ENCODE results near the gene CSNK2A2. TPM values are rescaled to one million over a fixed set of nuclear protein-coding genes. Genes with fewer than 3 reads are reported as not detected.

The CSNK2A2 gene
- total and polyA plus RNA-seq, 9 of the 15 experiments (the other 6 are each of a cell fraction or from before 2014, with no cell fraction given) = 20.8 to 109 (median 44.7) TPM

- TF ChIP-seq ZHX1 (conservative IDR thresholded peaks at IDR 0.05; ENCODE audit: low read length) = no peak
- no peak for TF ChIP-seq ZNF24 (IDR thresholded peaks at IDR 0.05)
- no peak for TF ChIP-seq E2F1 (CRISPR knock-in tag; IDR thresholded peaks at IDR 0.05)
- no peak for TF ChIP-seq BRCA1 (IDR thresholded peaks at IDR 0.05)
- no peak for TF ChIP-seq BRCA1 (CRISPR knock-in tag; IDR thresholded peaks at IDR 0.05)
Observed at GRCh38 chr16:58243528-58244004, 45.7 kb upstream of the CSNK2A2 start (continued).

- intact Hi-C loops (cut with micrococcal nuclease) = no loop called here
- BruUV-seq (replicated peaks) = no TSS peak
- 21% methylated on average over 5 of the region's 5 CpGs for WGBS (ENCODE audit: insufficient coverage, low coverage, missing lambda C conversion rate)
- Histone ChIP-seq H3K27ac (ENCODE audit: extremely low read depth, low read depth, low read length) (no peak overlapping the region; the same call in 2 of the 3 replicates), H3K9ac (ENCODE audit: insufficient read depth in 1 of 2, low read depth in 2 of 2, low read length in 2 of 2) (no peak overlapping the region; a peak in 1 of 4 replicates), H3K4me1 (replicated peaks in 1 of 2; ENCODE audit: control insufficient read depth in 2 of 2, insufficient read depth in 2 of 2, low read length in 2 of 2) (peaks cover 0 to 11% of the 10 kb centered on the region in 2 experiments; a peak in 3 of 5 replicates), H3K9me1 (ENCODE audit: control insufficient read depth, insufficient read depth, low read length) (no peaks in the 10 kb centered on the region), H4K20me1 (replicated peaks; ENCODE audit: control insufficient read depth, insufficient read depth, low read length) (no peaks in the 10 kb centered on the region), H3K36me3 (ENCODE audit: control insufficient read depth, insufficient read depth, low read length) (no peaks in the 10 kb centered on the region), H3K4me2 (ENCODE audit: insufficient read depth, low read length) (peak overlapping the region; percentile 96), H3K27me3 (ENCODE audit: control insufficient read depth in 2 of 2, insufficient read depth in 2 of 2, low read length in 2 of 2) (no peaks in the 10 kb centered on the region), H2AFZ (ENCODE audit: low read depth, low read length) (peak overlapping the region; percentile 98), H3K4me3 (no peak overlapping the region), H3K79me2 (ENCODE audit: control insufficient read depth, insufficient read depth, low read length) (no peaks in the 10 kb centered on the region), H3K9me3 (replicated peaks; ENCODE audit: control insufficient read depth, insufficient read depth, low read depth, low read length) (no peaks in the 10 kb centered on the region)
- TF ChIP-seq ZSCAN29 (IDR thresholded peaks at IDR 0.05) = no peak
- TF ChIP-seq HDAC6 (IDR thresholded peaks at IDR 0.05; ENCODE audit: low read depth, low read length) = no peak
- no peak for TF ChIP-seq RBM39 (optimal IDR thresholded peaks at IDR 0.05; ENCODE audit: low read depth, low read length)
- TF ChIP-seq PCBP2 (IDR thresholded peaks at IDR 0.05; ENCODE audit: low read depth, low read length, poor library complexity, severe bottlenecking) = no peak
- TF ChIP-seq ARID1B (IDR thresholded peaks at IDR 0.05) = no peak
- ATAC-seq (peak; percentile 17; the same call in 2 of the 3 replicates), FAIRE-seq (no peak), DNase-seq (ENCODE audit: extremely low read depth in 1 of 4, low spot score in 3 of 4) (peak in 1 of 4 experiments; percentile 17)
- in situ Hi-C loops (cut with MboI) = no loop called here
- CTCF ChIA-PET (ENCODE audit: low intra/inter-chr PET ratio) = no interaction called here
- POLR2A ChIA-PET = no interaction called here
Observed at GRCh38 chr16:58236831-58237230, 38.9 kb upstream of the CSNK2A2 start.

Data from K562 (cell line).